ENCODE results near the gene PDE6B. TPM values are rescaled to one million over a fixed set of nuclear protein-coding genes. Genes with fewer than 3 reads are reported as not detected.
"Not testable (repeated sequence)": the region's sequence is repeated elsewhere in the genome, so short reads cannot be mapped to it uniquely, and the experiment has no call there.

The PDE6B gene
- total and polyA plus RNA-seq, 2 experiments from 2014 or later = 43.1 to 48.1 TPM

- no peak for TF ChIP-seq CTCF (IDR thresholded peaks at IDR 0.05; ENCODE audit: low read depth, low read length)
- no peak overlapping the region for H3K4me3 ChIP-seq
- no peaks in the 10 kb centered on the region for H3K9me3 ChIP-seq (ENCODE audit: low read depth)
- H3K4me1 ChIP-seq (ENCODE audit: low read depth) = no peaks in the 10 kb centered on the region
- no peak for DNase-seq (ENCODE audit: low read depth in 1 of 2, low spot score in 1 of 2)
- H3K27me3 ChIP-seq = no peaks in the 10 kb centered on the region
- peaks cover 1% of the 10 kb centered on the region for H3K36me3 ChIP-seq
- no peak overlapping the region for H3K27ac ChIP-seq
These were observed 40.0 kb downstream of the PDE6B start for GRCh38 chr4:665381-665750.

DNA sequence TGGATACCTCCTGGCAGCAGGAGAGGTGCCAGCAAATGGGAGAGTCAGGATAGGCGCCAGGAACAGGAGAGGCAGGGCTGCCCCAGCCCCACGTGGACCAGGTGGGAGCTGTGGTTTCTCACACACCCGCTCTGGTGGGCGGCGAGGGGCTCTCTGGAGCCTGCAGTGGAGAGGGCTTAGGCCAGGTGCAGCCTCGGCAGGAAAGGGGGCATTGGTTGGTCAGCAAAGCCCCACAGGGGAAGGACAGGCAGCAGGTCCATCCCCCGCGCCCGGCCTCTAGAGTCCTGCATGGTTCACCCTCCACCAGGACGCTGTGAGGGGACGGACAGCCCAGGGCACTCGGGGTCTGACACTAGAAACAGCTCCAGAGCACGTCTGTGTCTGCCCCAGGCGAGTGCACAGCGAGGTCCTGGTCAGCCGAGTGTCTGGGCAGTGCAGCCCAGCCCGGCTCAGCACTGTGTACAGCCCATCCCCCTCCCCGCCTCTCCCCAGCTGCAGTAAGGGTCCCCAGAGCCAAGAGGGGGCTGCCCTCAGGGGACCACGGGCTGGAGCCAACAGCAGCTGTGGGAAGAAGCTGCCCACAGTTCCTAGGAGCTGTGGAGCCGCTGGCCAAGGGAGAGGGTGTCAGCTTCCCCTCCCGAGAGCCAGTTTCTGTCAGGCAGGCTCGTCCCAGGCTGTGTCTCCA lies 40.5 kb downstream of the PDE6B start:
- TF ChIP-seq CTCF (IDR thresholded peaks at IDR 0.05; ENCODE audit: low read depth, low read length) = no peak
- Histone ChIP-seq H3K36me3 (peaks cover 4% of the 10 kb centered on the region), H3K27me3 (no peaks in the 10 kb centered on the region), H3K27ac (no peak overlapping the region), H3K4me1 (ENCODE audit: low read depth) (no peaks in the 10 kb centered on the region), H3K9me3 (ENCODE audit: low read depth) (no peaks in the 10 kb centered on the region), H3K4me3 (no peak overlapping the region)
- no peak for DNase-seq (ENCODE audit: low read depth in 1 of 2, low spot score in 1 of 2)

DNA sequence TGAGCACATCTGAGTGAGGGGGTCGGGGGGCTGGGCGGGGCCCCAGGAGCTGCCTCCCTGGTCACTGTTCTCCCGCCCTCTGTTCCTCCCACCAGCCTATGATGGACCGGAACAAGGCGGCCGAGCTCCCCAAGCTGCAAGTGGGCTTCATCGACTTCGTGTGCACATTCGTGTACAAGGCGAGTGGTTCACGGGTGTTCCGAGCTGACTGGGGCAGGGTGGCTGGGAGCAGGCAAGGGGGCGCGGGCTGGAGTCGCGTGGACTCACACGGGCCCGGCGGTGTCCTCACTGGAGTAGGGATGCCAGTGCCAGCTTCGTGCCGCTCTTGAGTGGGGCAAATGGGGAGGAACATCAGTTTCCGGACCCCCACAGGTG lies 41.0 kb downstream of the PDE6B start:
- TF ChIP-seq CTCF (IDR thresholded peaks at IDR 0.05; ENCODE audit: low read depth, low read length) = no peak
- Histone ChIP-seq H3K4me1 (ENCODE audit: low read depth) (no peaks in the 10 kb centered on the region), H3K4me3 (no peak overlapping the region), H3K27me3 (no peaks in the 10 kb centered on the region), H3K9me3 (ENCODE audit: low read depth) (no peaks in the 10 kb centered on the region), H3K27ac (no peak overlapping the region), H3K36me3 (peaks cover 8% of the 10 kb centered on the region)
- DNase-seq (ENCODE audit: low read depth in 1 of 2, low spot score in 1 of 2) = no peak

- Histone ChIP-seq H3K36me3 (peaks cover 13% of the 10 kb centered on the region), H3K27me3 (no peaks in the 10 kb centered on the region), H3K9me3 (ENCODE audit: low read depth) (no peaks in the 10 kb centered on the region), H3K27ac (no peak overlapping the region), H3K4me1 (ENCODE audit: low read depth) (no peaks in the 10 kb centered on the region), H3K4me3 (no peak overlapping the region)
- no peak for DNase-seq (ENCODE audit: low read depth in 1 of 2, low spot score in 1 of 2)
- no peak for TF ChIP-seq CTCF (IDR thresholded peaks at IDR 0.05; ENCODE audit: low read depth, low read length)
These were observed 41.6 kb downstream of the PDE6B start for GRCh38 chr4:666822-667544.

GRCh38 chr4:667545-667925 lies 42.2 kb downstream of the PDE6B start:
- TF ChIP-seq CTCF (IDR thresholded peaks at IDR 0.05; ENCODE audit: low read depth, low read length) = no peak
- Histone ChIP-seq H3K36me3 (peaks cover 19% of the 10 kb centered on the region), H3K9me3 (ENCODE audit: low read depth) (no peaks in the 10 kb centered on the region), H3K4me1 (ENCODE audit: low read depth) (no peaks in the 10 kb centered on the region), H3K4me3 (no peak overlapping the region), H3K27ac (no peak overlapping the region), H3K27me3 (no peaks in the 10 kb centered on the region)
- DNase-seq (ENCODE audit: low read depth in 1 of 2, low spot score in 1 of 2) = no peak

GRCh38 chr4:668219-668618 lies 42.8 kb downstream of the PDE6B start:
- H3K4me1 ChIP-seq (ENCODE audit: low read depth); DNase-seq (ENCODE audit: low read depth in 1 of 2, low spot score in 1 of 2); H3K27me3 ChIP-seq; H3K4me3 ChIP-seq; H3K9me3 ChIP-seq (ENCODE audit: low read depth); H3K27ac ChIP-seq: not testable (repeated sequence)
- peaks cover 23% of the 10 kb centered on the region for H3K36me3 ChIP-seq

GRCh38 chr4:669806-670559 lies 44.6 kb downstream of the PDE6B start:
- not testable (repeated sequence) for H3K4me1 ChIP-seq (ENCODE audit: low read depth); H3K9me3 ChIP-seq (ENCODE audit: low read depth); H3K4me3 ChIP-seq; DNase-seq (ENCODE audit: low read depth in 1 of 2, low spot score in 1 of 2); H3K27me3 ChIP-seq; H3K27ac ChIP-seq
- H3K36me3 ChIP-seq = peaks cover 23% of the 10 kb centered on the region
